Transverse colon (tissue), 3 donors: ENCODE measurements around the gene ZBTB20.

ENCODE experiments used
- EP300 ChIP-seq: sonication (generic); formaldehyde crosslinking; IDR thresholded peaks from one replicate; pipeline ENCODE4 v1.6.1; 2017; ENCODE audit warnings: antibody characterized with exemption, low read depth
- POLR2A ChIP-seq: fragments of 450-650 bp; IDR thresholded peaks from one replicate; pipeline ENCODE4 v1.6.1; 2016; ENCODE audit warnings: antibody characterized with exemption, mild to moderate bottlenecking, moderate library complexity
- TF ChIP-seq, protein P1 (sequence below), 5 experiments: fragments of 200-600 bp in 3 of 5; fragments of 450-650 bp in 2 of 5; sonication (generic) in 3 of 5; IDR thresholded peaks; 1 replicate in 2 of 5; 2 replicates in 3 of 5; pipeline ENCODE4 v1.5.1; 2016 to 2017; ENCODE audit warnings: antibody characterized with exemption in 5 of 5, inconsistent platforms in 3 of 5, mild to moderate bottlenecking in 2 of 5, moderate library complexity in 1 of 5

DNA sequence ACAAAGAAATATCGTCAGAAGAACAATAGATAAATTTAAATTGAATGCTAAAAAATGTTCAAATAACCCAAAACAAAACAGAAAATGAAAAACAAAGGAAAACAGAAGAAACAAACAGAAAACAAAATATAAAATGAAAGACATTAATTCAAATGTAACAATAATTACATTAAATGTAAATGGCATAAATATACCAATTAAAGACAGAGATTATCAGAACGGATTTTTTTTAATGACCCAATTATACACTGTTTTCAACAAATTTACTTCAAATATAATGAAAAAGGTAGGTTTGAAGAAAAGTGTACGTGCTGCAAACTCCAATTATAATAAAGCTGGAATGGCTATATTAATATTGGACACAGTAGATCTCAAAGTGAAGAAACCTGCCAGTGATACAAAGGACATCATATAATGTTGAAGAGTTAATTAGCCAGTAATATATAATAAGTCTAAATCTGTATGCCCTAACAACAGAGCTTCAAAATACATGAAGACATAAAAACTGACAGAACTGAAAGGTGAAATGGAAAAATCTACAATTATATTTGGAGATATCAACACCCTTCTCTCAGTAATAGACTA, 193.8 kb downstream of the ZBTB20 start:
- TF ChIP-seq, protein P1, sequence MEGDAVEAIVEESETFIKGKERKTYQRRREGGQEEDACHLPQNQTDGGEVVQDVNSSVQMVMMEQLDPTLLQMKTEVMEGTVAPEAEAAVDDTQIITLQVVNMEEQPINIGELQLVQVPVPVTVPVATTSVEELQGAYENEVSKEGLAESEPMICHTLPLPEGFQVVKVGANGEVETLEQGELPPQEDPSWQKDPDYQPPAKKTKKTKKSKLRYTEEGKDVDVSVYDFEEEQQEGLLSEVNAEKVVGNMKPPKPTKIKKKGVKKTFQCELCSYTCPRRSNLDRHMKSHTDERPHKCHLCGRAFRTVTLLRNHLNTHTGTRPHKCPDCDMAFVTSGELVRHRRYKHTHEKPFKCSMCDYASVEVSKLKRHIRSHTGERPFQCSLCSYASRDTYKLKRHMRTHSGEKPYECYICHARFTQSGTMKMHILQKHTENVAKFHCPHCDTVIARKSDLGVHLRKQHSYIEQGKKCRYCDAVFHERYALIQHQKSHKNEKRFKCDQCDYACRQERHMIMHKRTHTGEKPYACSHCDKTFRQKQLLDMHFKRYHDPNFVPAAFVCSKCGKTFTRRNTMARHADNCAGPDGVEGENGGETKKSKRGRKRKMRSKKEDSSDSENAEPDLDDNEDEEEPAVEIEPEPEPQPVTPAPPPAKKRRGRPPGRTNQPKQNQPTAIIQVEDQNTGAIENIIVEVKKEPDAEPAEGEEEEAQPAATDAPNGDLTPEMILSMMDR (IDR thresholded peaks at IDR 0.05) = no peak
- TF ChIP-seq POLR2A (no peak), EP300 (no peak)
